ENCODE results near the gene RPL13. TPM values are rescaled to one million over a fixed set of nuclear protein-coding genes. Genes with fewer than 3 reads are reported as not detected.

The RPL13 gene
- total and polyA plus RNA-seq, 9 of the 15 experiments (the other 6 are each of a cell fraction or from before 2014, with no cell fraction given), result 227 to 6,042 (median 1,633) TPM

- TF ChIP-seq FOXP4 (CRISPR knock-in tag; IDR thresholded peaks at IDR 0.05; ENCODE audit: borderline replicate concordance), result no peak
- TF ChIP-seq RB1 (IDR thresholded peaks at IDR 0.05; ENCODE audit: low read depth), result peak; percentile 52
- TF ChIP-seq RNF219 (CRISPR knock-in tag; IDR thresholded peaks at IDR 0.05), result no peak
- peak; percentile 34 for TF ChIP-seq CTBP1 (IDR thresholded peaks at IDR 0.05; ENCODE audit: borderline replicate concordance)
- TF ChIP-seq ZNF121 (CRISPR knock-in tag; conservative IDR thresholded peaks at IDR 0.05), result no peak
- peak; percentile 1; the same call in 1 of the 2 replicates for TF ChIP-seq POLR2AphosphoS2 (IDR thresholded peaks at IDR 0.05; ENCODE audit: low read length)
- no peak for TF ChIP-seq THRA (IDR thresholded peaks at IDR 0.05)
- 0 out of 2 replicates have a peak, but pooled peaks have one; percentile 85 for TF ChIP-seq NR2F6 (CRISPR knock-in tag; IDR thresholded peaks at IDR 0.05)
- TF ChIP-seq CTCFL (IDR thresholded peaks at IDR 0.05; ENCODE audit: borderline replicate concordance, insufficient read depth, low read depth, low read length, poor library complexity, severe bottlenecking), result peak; percentile 42
- TF ChIP-seq STAT5A (IDR thresholded peaks at IDR 0.05; ENCODE audit: borderline replicate concordance, low read length), result no peak
- TF ChIP-seq GATAD2B (IDR thresholded peaks at IDR 0.05; ENCODE audit: borderline replicate concordance), result no peak; the same call in 1 of the 2 replicates
- peak; percentile 97 for TF ChIP-seq RBM22 (IDR thresholded peaks at IDR 0.05; ENCODE audit: low read depth, low read length, poor library complexity, severe bottlenecking)
- no peak for TF ChIP-seq SRSF3 (IDR thresholded peaks at IDR 0.05; ENCODE audit: insufficient read depth, low read length)
- TF ChIP-seq HMGN3 (IDR thresholded peaks at IDR 0.05; ENCODE audit: borderline replicate concordance, extremely low read depth, insufficient read length, low read depth, low read length), result peak; percentile 58
- TF ChIP-seq ETV6 (IDR thresholded peaks at IDR 0.05; ENCODE audit: borderline replicate concordance in 1 of 2, low read depth in 2 of 2, low read length in 1 of 2), result no peak
- no peak for TF ChIP-seq ETV6 (CRISPR knock-in tag; IDR thresholded peaks at IDR 0.05; ENCODE audit: borderline replicate concordance)
- TF ChIP-seq BMI1 (IDR thresholded peaks at IDR 0.05; ENCODE audit: low read length), result no peak
- TF ChIP-seq HIVEP1 (CRISPR knock-in tag; IDR thresholded peaks at IDR 0.05), result 0 out of 2 replicates have a peak, but pooled peaks have one; percentile 23
- TF ChIP-seq PTTG1 (tag; IDR thresholded peaks at IDR 0.05; ENCODE audit: low read depth), result no peak
- TF ChIP-seq NFRKB (IDR thresholded peaks at IDR 0.05; ENCODE audit: low read depth), result no peak
These were observed 5.3 kb downstream of the RPL13 start (continued) for GRCh38 chr16:89565506-89566372.
